Neural cell (in vitro differentiated cells): ENCODE data around the gene TUBA8. TPM values are rescaled to one million over a fixed set of nuclear protein-coding genes. Genes with fewer than 3 reads are reported as not detected.

Experiments used
- H2AFZ ChIP-seq: fragments of 200-600, 300-800 bp; sonication (generic), shearing (Covaris generic); 2 replicates; pipeline ENCODE4 v1.6.0; 2014; ENCODE audit warnings: low read depth, mild to moderate bottlenecking, antibody characterized with exemption, low read length, moderate library complexity
- H3F3A ChIP-seq: fragments of 200-600 bp; shearing (Covaris generic); 2 replicates; pipeline ENCODE4 v1.6.1; 2016; ENCODE audit warnings: mild to moderate bottlenecking, moderate library complexity, mixed read lengths, antibody characterized with exemption, low read length; ENCODE audit not compliant: insufficient read depth, poor library complexity, severe bottlenecking
- H3K27ac ChIP-seq: fragments of 200-600, 300-800 bp; sonication (generic), shearing (Covaris generic); 2 replicates; pipeline ENCODE4 v1.5.1; 2014; ENCODE audit warnings: mild to moderate bottlenecking, low read length, moderate library complexity
- H3K27me3 ChIP-seq: fragments of 300-800, 200-600 bp; sonication (generic), shearing (Covaris generic); 2 replicates; pipeline ENCODE4 v1.6.0; 2014; ENCODE audit warnings: mild to moderate bottlenecking, low read depth, low read length, moderate library complexity; ENCODE audit not compliant: insufficient read depth
- H3K36me3 ChIP-seq: fragments of 300-800, 200-600 bp; sonication (generic), shearing (Covaris generic); 2 replicates; pipeline ENCODE4 v1.5.1; 2014; ENCODE audit warnings: mild to moderate bottlenecking, antibody characterized with exemption, low read length, moderate library complexity; ENCODE audit not compliant: insufficient read depth
- H3K4me2 ChIP-seq: fragments of 300-800, 200-600 bp; sonication (generic), shearing (Covaris generic); 2 replicates; pipeline ENCODE4 v1.6.0; 2014; ENCODE audit warnings: mild to moderate bottlenecking, low read length
- H3K4me3 ChIP-seq: fragments of 300-800, 200-600 bp; sonication (generic), shearing (Covaris generic); 2 replicates; pipeline ENCODE4 v1.5.1; 2014; ENCODE audit warnings: mild to moderate bottlenecking, low read length, moderate library complexity
- H3K79me2 ChIP-seq: fragments of 200-600 bp; shearing (Covaris generic); replicated peaks from 2 replicates; pipeline ENCODE4 v1.6.0; 2014; ENCODE audit warnings: mild to moderate bottlenecking, low read length, moderate library complexity; ENCODE audit not compliant: insufficient read depth
- H3K9ac ChIP-seq: fragments of 300-800, 200-600 bp; sonication (generic), shearing (Covaris generic); 2 replicates; pipeline ENCODE4 v1.6.1; 2016; ENCODE audit warnings: mild to moderate bottlenecking, low read length, mixed read lengths
- H3K9me2 ChIP-seq: fragments of 200-600 bp; shearing (Covaris generic); 2 replicates; pipeline ENCODE4 v1.6.1; 2016; ENCODE audit warnings: mild to moderate bottlenecking, low read length, mixed read lengths; ENCODE audit not compliant: insufficient read depth
- H3K9me3 ChIP-seq: fragments of 200-600, 300-800 bp; sonication (generic), shearing (Covaris generic); 2 replicates; pipeline ENCODE4 v1.6.1; 2016; ENCODE audit warnings: mild to moderate bottlenecking, mixed run types, low read length, moderate library complexity, mixed read lengths
- H4K20me1 ChIP-seq: fragments of 200-600 bp; shearing (Covaris generic); 2 replicates; pipeline ENCODE4 v1.6.1; 2016; ENCODE audit warnings: mild to moderate bottlenecking, mixed run types; ENCODE audit not compliant: insufficient read depth
- EZH2 ChIP-seq: fragments of 200-600, 300-800 bp; shearing (Covaris generic), sonication (generic); IDR thresholded peaks from 2 replicates; pipeline ENCODE4 v1.6.1; 2014; ENCODE audit warnings: antibody characterized with exemption, low read length, borderline replicate concordance, mild to moderate bottlenecking; ENCODE audit not compliant: insufficient read depth, poor library complexity, severe bottlenecking
- MXI1 ChIP-seq: fragments of 450-650 bp; conservative IDR thresholded peaks from 2 replicates; pipeline ENCODE4 v1.6.1; 2014; ENCODE audit warnings: antibody characterized with exemption, mild to moderate bottlenecking; ENCODE audit not compliant: poor library complexity, severe bottlenecking
- POLR2AphosphoS5 ChIP-seq: IDR thresholded peaks from 2 replicates; pipeline ENCODE4 v1.6.1; 2012
- RAD21 ChIP-seq: fragments of 450-650 bp; conservative IDR thresholded peaks from 2 replicates; pipeline ENCODE4 v1.6.1; 2014; ENCODE audit warnings: antibody characterized with exemption, mild to moderate bottlenecking, moderate library complexity
- SMC3 ChIP-seq: fragments of 450-650 bp; conservative IDR thresholded peaks from 2 replicates; pipeline ENCODE4 v1.6.1; 2014; ENCODE audit warnings: antibody characterized with exemption, mild to moderate bottlenecking, moderate library complexity; ENCODE audit not compliant: poor library complexity
- TAF1 ChIP-seq: IDR thresholded peaks from 2 replicates; pipeline ENCODE4 v1.6.1; 2012; ENCODE audit warnings: low read depth
- polyA plus RNA-seq: library from polyadenylated mRNA; depleted of rRNA; stranded (reverse); fragments of >200 nt; gene quantifications from 2 replicates; pipeline ENCODE4 v1.2.3, GENCODE V29; 2014
- TF ChIP-seq, protein P1 (sequence below): IDR thresholded peaks from 2 replicates; pipeline ENCODE4 v1.6.1; 2012; ENCODE audit warnings: borderline replicate concordance

TUBA8 gene
- polyA plus RNA-seq, 1 donor from 2014 or later: 1.8 TPM

- Histone ChIP-seq H3K4me2 (no peak overlapping the region), H3K36me3 (no peaks in the 10 kb centered on the region), H3K27ac (no peak overlapping the region), H4K20me1 (no peaks in the 10 kb centered on the region), H3K9me3 (no peaks in the 10 kb centered on the region), H3K27me3 (no peaks in the 10 kb centered on the region), H2AFZ (no peak overlapping the region), H3F3A (no peaks in the 10 kb centered on the region), H3K9ac (no peak overlapping the region), H3K9me2 (no peaks in the 10 kb centered on the region), H3K79me2 (no peaks in the 10 kb centered on the region), H3K4me3 (no peak overlapping the region)
- TF ChIP-seq, protein P1, sequence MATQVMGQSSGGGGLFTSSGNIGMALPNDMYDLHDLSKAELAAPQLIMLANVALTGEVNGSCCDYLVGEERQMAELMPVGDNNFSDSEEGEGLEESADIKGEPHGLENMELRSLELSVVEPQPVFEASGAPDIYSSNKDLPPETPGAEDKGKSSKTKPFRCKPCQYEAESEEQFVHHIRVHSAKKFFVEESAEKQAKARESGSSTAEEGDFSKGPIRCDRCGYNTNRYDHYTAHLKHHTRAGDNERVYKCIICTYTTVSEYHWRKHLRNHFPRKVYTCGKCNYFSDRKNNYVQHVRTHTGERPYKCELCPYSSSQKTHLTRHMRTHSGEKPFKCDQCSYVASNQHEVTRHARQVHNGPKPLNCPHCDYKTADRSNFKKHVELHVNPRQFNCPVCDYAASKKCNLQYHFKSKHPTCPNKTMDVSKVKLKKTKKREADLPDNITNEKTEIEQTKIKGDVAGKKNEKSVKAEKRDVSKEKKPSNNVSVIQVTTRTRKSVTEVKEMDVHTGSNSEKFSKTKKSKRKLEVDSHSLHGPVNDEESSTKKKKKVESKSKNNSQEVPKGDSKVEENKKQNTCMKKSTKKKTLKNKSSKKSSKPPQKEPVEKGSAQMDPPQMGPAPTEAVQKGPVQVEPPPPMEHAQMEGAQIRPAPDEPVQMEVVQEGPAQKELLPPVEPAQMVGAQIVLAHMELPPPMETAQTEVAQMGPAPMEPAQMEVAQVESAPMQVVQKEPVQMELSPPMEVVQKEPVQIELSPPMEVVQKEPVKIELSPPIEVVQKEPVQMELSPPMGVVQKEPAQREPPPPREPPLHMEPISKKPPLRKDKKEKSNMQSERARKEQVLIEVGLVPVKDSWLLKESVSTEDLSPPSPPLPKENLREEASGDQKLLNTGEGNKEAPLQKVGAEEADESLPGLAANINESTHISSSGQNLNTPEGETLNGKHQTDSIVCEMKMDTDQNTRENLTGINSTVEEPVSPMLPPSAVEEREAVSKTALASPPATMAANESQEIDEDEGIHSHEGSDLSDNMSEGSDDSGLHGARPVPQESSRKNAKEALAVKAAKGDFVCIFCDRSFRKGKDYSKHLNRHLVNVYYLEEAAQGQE: no peak
- TF ChIP-seq MXI1: no peak
- TF ChIP-seq TAF1: no peak
- TF ChIP-seq EZH2: no peak
- no peak for TF ChIP-seq SMC3
- no peak for TF ChIP-seq RAD21
- TF ChIP-seq POLR2AphosphoS5: no peak
Measured at GRCh38 chr22:18144105-18144504, 33.5 kb downstream of the TUBA8 start.

DNA sequence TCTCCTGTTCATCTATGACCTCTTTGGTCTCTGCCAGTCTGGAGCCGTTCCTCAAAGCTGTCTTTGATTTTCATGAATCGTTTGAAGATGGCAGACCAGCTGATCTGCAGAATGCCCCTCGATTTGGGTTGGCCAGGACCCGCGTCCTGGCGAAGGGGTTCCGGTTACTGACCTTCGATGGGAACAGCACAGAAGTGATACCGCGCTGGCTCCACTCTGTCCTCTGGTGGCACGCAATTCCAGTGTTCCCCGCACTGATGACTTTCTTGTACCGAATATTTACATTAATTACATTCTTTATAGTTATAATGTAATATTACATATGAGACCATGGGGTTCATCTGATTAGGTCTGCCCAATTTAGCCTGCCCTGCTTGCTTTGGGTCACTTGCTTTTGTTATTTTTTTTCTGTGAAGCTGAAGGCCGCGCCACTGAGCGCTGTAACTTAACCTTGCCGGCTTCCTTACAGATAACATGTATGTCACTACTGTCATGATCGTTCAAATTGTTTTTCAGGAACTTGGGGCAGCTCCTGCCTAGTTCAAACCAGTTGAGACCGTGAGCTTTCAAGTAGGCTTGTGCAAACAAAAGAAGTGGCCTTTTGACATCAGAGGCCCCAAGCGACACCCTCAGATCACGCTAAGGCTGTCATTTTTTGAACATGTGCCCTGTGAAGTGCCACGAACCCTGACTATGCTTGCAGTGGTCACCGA is 35.2 kb downstream of the TUBA8 start:
- Histone ChIP-seq H3K4me2 (no peak overlapping the region), H3K27ac (no peak overlapping the region), H3F3A (no peaks in the 10 kb centered on the region), H3K79me2 (no peaks in the 10 kb centered on the region), H2AFZ (no peak overlapping the region), H3K9ac (no peak overlapping the region), H4K20me1 (no peaks in the 10 kb centered on the region), H3K9me2 (no peaks in the 10 kb centered on the region), H3K36me3 (no peaks in the 10 kb centered on the region), H3K4me3 (no peak overlapping the region), H3K27me3 (peaks cover 7% of the 10 kb centered on the region), H3K9me3 (no peaks in the 10 kb centered on the region)
- TF ChIP-seq, protein P1: no peak
- no peak for TF ChIP-seq RAD21
- no peak for TF ChIP-seq MXI1
- TF ChIP-seq TAF1: no peak
